NCI-H748 treated with DMSO at 0.1 percent for 48 hours (cell line): ENCODE data around the gene NUB1.

Experiments
- DNase-seq: peaks from one replicate; lab custom pipeline; 2025; lab: John Stamatoyannopoulos, UW

The NUB1 gene

GRCh38 chr7:151313857-151314256, 27.8 kb upstream of the NUB1 start:
- DNase-seq, result no peak

- DNase-seq, result no peak
Measured at GRCh38 chr7:151314401-151314800, 27.2 kb upstream of the NUB1 start.

GRCh38 chr7:151315038-151315655, 26.5 kb upstream of the NUB1 start:
- DNase-seq, result peak; percentile 8

GRCh38 chr7:151316896-151317295, 24.7 kb upstream of the NUB1 start:
- DNase-seq, result no peak

GRCh38 chr7:151317936-151318335, 23.7 kb upstream of the NUB1 start:
- DNase-seq, result no peak

- DNase-seq, result no peak
Measured at GRCh38 chr7:151319189-151319588, 22.4 kb upstream of the NUB1 start.

- DNase-seq, result no peak
Measured at GRCh38 chr7:151320263-151320845, 21.3 kb upstream of the NUB1 start.

- no peak for DNase-seq
Measured at GRCh38 chr7:151321341-151321740, 20.3 kb upstream of the NUB1 start.

- DNase-seq, result no peak
Measured at GRCh38 chr7:151322906-151323305, 18.7 kb upstream of the NUB1 start.

- no peak for DNase-seq
Measured at GRCh38 chr7:151327022-151327421, 14.6 kb upstream of the NUB1 start.

GRCh38 chr7:151327659-151328058, 14.0 kb upstream of the NUB1 start:
- DNase-seq, result no peak

GRCh38 chr7:151330181-151330580, 11.4 kb upstream of the NUB1 start:
- no peak for DNase-seq

GRCh38 chr7:151330661-151331060, 11.0 kb upstream of the NUB1 start:
- no peak for DNase-seq

GRCh38 chr7:151334628-151335027, 7.0 kb upstream of the NUB1 start:
- no peak for DNase-seq

GRCh38 chr7:151336027-151336708, 5.4 kb upstream of the NUB1 start:
- DNase-seq, result no peak

- no peak for DNase-seq
Measured at GRCh38 chr7:151337346-151337745, 4.3 kb upstream of the NUB1 start.

- no peak for DNase-seq
Measured at GRCh38 chr7:151338809-151339208, 2.8 kb upstream of the NUB1 start.

- no peak for DNase-seq
Measured at GRCh38 chr7:151339651-151340382, 1.8 kb upstream of the NUB1 start.

- no peak for DNase-seq
Measured at GRCh38 chr7:151340794-151341356, 737 bp upstream of the NUB1 start.

- DNase-seq, result no peak
Measured at GRCh38 chr7:151342102-151342646, 562 bp downstream of the NUB1 start.

GRCh38 chr7:151342811-151343210, 1.2 kb downstream of the NUB1 start:
- DNase-seq, result no peak

- no peak for DNase-seq
Measured at GRCh38 chr7:151343516-151343915, 1.9 kb downstream of the NUB1 start.
